NCI-H510A treated with DMSO at 0.1 percent for 48 hours (cell line): ENCODE measurements around the gene PPP1R26.

ENCODE experiments used
- DNase-seq: peaks from one replicate; lab custom pipeline; 2025; lab: John Stamatoyannopoulos, UW

PPP1R26 gene

DNA sequence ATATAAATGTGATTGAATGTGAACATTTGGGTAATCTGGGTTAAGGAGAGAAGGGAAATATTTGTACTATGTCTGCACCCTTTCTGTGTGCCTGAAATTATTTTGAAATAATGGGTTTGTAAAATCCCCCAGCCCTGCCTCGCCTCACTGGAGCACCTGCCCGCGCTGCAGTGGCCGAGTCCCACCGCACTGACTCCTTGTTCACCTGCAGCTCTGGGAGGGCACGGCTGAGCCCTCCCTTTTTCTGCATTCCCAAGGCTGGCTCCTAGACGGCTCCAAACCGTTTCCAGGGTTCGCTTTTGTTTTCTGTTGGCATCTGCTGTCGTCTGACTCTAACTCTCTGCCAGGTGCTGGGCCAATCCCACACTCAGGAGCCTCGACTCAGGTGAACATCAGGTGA is 17.6 kb upstream of the PPP1R26 start:
- DNase-seq = no peak

DNA sequence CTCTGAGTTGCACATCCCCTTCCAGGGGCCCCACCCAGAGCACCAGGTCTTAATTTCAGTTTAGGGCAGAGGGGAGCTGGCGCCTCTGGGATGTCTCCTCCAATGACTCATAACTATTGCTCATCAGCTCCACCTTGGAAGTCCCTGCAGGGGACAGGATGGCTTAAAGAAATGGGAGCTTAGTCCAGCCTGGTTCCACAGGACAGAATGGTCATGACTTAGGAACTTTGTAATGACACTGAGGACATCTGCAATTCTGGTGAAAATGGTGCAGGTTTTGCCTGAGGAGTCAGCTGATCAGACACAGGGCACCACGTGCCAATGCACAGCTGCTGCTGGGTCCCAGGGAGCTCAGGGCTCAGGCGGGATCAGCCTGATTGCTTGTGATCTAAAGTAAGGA is 16.4 kb upstream of the PPP1R26 start:
- no peak for DNase-seq

DNA sequence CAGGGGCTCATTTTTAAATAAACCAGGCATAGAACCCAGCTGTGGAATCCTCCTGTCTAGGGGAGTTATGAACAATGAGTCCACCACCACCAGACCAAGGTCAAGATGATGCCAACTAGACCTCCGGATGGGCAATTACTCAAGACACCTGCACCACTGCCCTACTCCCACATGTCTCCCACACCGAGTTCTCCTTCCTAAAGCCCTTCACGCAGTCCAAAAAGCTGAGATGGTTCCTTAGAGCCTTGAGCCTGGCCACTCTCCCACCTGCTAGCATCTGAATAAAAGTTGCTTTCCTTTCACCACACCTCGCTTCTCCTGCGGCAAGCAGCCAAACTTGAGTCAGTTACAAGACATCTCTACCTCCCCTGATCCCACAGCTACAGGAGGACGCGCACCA is 15.4 kb upstream of the PPP1R26 start:
- no peak for DNase-seq

- no peak for DNase-seq
Observed at GRCh38 chr9:135468854-135469521, 10.6 kb upstream of the PPP1R26 start.

DNA sequence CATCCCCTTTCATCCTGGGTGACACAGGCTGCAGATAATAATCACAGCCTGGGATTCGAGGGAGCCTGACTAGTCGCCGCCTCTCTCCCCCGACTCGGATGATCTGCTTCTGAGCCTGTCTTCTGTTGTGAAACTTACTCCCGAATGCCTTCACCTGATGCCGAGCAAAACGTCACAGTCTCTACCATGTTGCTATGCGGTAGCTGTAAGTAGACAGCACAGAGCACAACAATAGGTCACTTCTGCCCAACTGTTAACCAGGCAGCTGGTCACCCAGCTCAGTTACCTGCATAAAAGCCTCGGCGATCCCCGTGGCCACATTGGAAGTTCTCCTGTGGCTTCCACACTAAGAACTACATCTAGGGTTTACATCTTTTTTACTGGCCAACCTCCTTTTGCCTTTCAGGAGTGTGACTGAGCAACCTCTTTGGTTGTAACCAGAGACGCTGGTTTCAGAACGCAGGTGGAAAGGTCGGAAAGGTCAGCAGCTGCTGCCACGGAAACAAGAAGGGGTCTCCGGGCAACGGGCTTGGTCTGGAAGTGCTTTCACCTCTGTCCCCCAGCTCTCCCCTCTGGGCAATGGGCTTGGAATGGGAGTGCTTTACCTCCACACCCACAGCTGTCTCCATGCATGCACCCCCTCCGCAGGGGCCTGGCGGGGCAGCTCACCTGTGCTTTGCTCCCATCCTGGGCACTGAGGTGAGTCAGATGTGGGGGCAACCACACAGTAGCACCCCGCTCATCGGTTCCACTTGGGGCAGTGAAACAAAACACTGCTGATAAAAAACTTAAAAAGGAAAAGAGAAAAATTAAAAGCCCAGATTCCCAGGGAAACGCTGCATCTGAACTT is 7.6 kb upstream of the PPP1R26 start:
- DNase-seq = no peak

GRCh38 chr9:135473972-135474543 is 5.5 kb upstream of the PPP1R26 start:
- no peak for DNase-seq

- DNase-seq = peak; percentile 22
Observed at GRCh38 chr9:135474915-135475314, 4.7 kb upstream of the PPP1R26 start.

GRCh38 chr9:135476561-135477355 is 2.8 kb upstream of the PPP1R26 start:
- DNase-seq = no peak

- DNase-seq = no peak
Observed at GRCh38 chr9:135478191-135478590, 1.4 kb upstream of the PPP1R26 start.

GRCh38 chr9:135478829-135479468 is 633 bp upstream of the PPP1R26 start:
- DNase-seq = peak; percentile 6

- peak; percentile 29 for DNase-seq
Observed at GRCh38 chr9:135480071-135480939, 723 bp downstream of the PPP1R26 start.

GRCh38 chr9:135480940-135481310 is 1.3 kb downstream of the PPP1R26 start:
- DNase-seq = no peak

DNA sequence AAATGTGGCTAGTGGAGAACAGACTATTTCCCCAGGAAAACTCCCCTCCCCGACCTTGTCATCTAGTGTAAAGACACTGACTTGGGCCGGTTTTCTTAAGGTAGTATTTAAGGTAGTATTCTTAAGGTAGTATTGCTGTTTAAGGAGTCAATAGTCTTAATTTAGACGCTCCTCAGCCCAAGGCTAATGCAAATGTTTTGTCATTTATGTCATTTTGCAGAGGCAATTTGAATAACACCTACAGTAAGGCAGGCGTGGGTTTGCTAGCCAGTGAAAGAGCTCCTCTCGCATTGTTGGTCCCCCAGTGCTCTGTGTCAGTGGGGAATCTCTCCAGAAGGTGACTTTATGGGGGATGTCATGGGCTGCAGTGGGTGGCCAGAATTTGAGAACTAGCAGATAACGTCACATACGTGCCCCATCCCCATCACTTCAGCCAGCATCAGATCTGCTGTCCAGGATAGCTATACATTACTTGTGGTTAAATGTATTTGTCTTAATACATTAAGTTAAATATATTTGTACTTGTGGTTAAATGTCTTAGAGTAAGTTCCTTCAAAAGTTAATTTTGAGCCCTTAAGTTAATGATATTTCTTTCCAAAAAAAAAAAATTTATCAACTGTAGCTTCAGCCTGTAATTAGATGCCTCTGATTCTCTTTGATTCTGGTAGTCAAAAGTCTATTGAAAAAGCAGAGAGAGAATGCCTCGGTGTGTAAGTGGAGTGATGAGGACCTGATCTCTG is 2.6 kb downstream of the PPP1R26 start:
- no peak for DNase-seq

GRCh38 chr9:135484460-135485277 is 5.1 kb downstream of the PPP1R26 start:
- DNase-seq = no peak

DNA sequence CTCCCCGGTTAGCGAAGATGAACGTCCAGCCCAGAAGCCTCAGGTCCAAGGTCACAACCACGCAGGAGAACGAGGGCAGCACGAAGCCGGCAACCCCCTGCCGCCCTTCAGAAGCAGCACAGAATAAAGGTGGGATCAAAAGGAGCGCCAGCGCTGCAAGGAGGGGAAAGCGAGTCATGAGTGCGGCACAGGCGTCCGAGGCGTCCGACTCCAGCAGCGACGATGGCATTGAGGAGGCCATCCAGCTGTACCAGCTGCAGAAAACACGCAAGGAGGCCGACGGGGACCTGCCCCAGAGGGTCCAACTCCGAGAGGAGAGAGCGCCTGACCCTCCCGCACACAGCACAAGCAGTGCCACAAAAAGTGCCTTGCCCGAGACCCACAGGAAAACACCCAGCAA is 5.8 kb downstream of the PPP1R26 start:
- DNase-seq = no peak

- no peak for DNase-seq
Observed at GRCh38 chr9:135485832-135486231, 6.2 kb downstream of the PPP1R26 start.

GRCh38 chr9:135486267-135487065 is 6.9 kb downstream of the PPP1R26 start:
- no peak for DNase-seq

GRCh38 chr9:135487281-135488012 is 7.9 kb downstream of the PPP1R26 start:
- DNase-seq = no peak
